Activated CD4-positive, alpha-beta memory T cell treated with anti-CD3 and anti-CD28 coated beads for 36 hours (primary cell): ENCODE data around the gene GAGE12D. TPM values are rescaled to one million over a fixed set of nuclear protein-coding genes. Genes with fewer than 3 reads are reported as not detected.
"Not testable (repeated sequence)": the region's sequence is repeated elsewhere in the genome, so short reads cannot be mapped to it uniquely, and the experiment has no call there.

ENCODE experiments used
- CTCF ChIA-PET: fragments of 350-600 bp; sonication (Branson Sonifier 250); formaldehyde crosslinking; loops from one replicate; lab custom pipeline; 2021; ENCODE audit warnings: antibody characterized with exemption, inconsistent platforms; lab: Charles Lee
- POLR2A ChIA-PET: fragments of 350-600 bp; sonication (Branson Sonifier 250); formaldehyde crosslinking; loops from one replicate; lab custom pipeline; 2021; ENCODE audit warnings: antibody characterized with exemption; lab: Charles Lee
- DNase-seq: peaks from one replicate; pipeline ENCODE4 v3.0.0-alpha.2; 2020
- H3K27ac Mint-ChIP-seq: one replicate; pipeline ENCODE4 v1.8.0; 2021; ENCODE audit warnings: mixed read lengths
- H3K27me3 Mint-ChIP-seq: one replicate; pipeline ENCODE4 v1.8.0; 2021; ENCODE audit warnings: mixed read lengths
- H3K36me3 Mint-ChIP-seq: one replicate; pipeline ENCODE4 v1.8.0; 2021; ENCODE audit warnings: mixed read lengths
- H3K4me1 Mint-ChIP-seq: one replicate; pipeline ENCODE4 v1.8.0; 2021; ENCODE audit warnings: low read depth, mixed read lengths
- H3K4me3 Mint-ChIP-seq: one replicate; pipeline ENCODE4 v1.8.0; 2021; ENCODE audit warnings: mild to moderate bottlenecking, mixed read lengths
- H3K9me3 Mint-ChIP-seq: one replicate; pipeline ENCODE4 v1.8.0; 2021; ENCODE audit warnings: mixed read lengths
- intact Hi-C: fragments of 100-400 bp; cut with micrococcal nuclease; formaldehyde crosslinking; loops from one replicate; pipeline ENCODE4 v1.15.1; 2023
- total RNA-seq, 2 experiments: library from RNA; stranded (reverse); gene quantifications; one replicate each; pipeline ENCODE4 v1.2.3, GENCODE V29; 2021

GAGE12D gene, protein sequence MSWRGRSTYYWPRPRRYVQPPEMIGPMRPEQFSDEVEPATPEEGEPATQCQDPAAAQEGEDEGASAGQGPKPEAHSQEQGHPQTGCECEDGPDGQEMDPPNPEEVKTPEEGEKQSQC
- total RNA-seq: not detected

DNA sequence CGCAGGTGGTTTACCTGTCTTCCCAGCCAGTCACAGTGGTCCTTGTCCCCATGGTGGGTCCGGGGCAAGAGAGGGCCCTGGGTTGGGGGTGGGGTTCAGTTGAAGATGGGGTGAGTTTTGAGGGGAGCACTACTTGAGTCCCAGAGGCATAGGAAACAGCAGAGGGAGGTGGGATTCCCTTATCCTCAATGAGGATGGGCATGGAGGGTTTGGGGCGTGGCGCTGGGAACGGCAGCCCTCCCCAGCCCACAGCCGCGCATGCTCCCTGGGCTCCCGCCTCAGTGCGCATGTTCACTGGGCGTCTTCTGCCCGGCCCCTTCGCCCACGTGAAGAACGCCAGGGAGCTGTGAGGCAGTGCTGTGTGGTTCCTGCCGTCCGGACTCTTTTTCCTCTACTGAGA, at the start of gene GAGE12D:
Gene GAGE12D (plus strand): TSS at position 301 of the 400 bp plus-strand sequence. CDS start 1,155 bp downstream, outside the sequence.
- intact Hi-C loops, H3K27ac Mint-ChIP-seq, POLR2A ChIA-PET: not testable (repeated sequence)

DNA sequence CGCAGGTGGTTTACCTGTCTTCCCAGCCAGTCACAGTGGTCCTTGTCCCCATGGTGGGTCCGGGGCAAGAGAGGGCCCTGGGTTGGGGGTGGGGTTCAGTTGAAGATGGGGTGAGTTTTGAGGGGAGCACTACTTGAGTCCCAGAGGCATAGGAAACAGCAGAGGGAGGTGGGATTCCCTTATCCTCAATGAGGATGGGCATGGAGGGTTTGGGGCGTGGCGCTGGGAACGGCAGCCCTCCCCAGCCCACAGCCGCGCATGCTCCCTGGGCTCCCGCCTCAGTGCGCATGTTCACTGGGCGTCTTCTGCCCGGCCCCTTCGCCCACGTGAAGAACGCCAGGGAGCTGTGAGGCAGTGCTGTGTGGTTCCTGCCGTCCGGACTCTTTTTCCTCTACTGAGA, 9.7 kb upstream of the GAGE12D start, which contains the start of gene GAGE12C:
Gene GAGE12C (plus strand): TSS at position 301 of the 400 bp plus-strand sequence. CDS start 1,155 bp downstream, outside the sequence.
- H3K4me1 Mint-ChIP-seq, POLR2A ChIA-PET, DNase-seq, H3K4me3 Mint-ChIP-seq, H3K27me3 Mint-ChIP-seq, H3K27ac Mint-ChIP-seq, intact Hi-C loops, CTCF ChIA-PET, H3K36me3 Mint-ChIP-seq, H3K9me3 Mint-ChIP-seq: not testable (repeated sequence)

More for the DNA sequence above, at the start of gene GAGE12D:
- H3K27me3 Mint-ChIP-seq, H3K4me3 Mint-ChIP-seq, H3K36me3 Mint-ChIP-seq, H3K4me1 Mint-ChIP-seq, CTCF ChIA-PET, DNase-seq, H3K9me3 Mint-ChIP-seq: not testable (repeated sequence)

DNA sequence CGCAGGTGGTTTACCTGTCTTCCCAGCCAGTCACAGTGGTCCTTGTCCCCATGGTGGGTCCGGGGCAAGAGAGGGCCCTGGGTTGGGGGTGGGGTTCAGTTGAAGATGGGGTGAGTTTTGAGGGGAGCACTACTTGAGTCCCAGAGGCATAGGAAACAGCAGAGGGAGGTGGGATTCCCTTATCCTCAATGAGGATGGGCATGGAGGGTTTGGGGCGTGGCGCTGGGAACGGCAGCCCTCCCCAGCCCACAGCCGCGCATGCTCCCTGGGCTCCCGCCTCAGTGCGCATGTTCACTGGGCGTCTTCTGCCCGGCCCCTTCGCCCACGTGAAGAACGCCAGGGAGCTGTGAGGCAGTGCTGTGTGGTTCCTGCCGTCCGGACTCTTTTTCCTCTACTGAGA, 9.5 kb downstream of the GAGE12D start, which contains the start of gene GAGE12E:
Gene GAGE12E (plus strand): TSS at position 301 of the 400 bp plus-strand sequence. CDS start 1,155 bp downstream, outside the sequence.
- H3K4me1 Mint-ChIP-seq, H3K36me3 Mint-ChIP-seq, CTCF ChIA-PET, POLR2A ChIA-PET, H3K4me3 Mint-ChIP-seq, H3K9me3 Mint-ChIP-seq, H3K27me3 Mint-ChIP-seq, H3K27ac Mint-ChIP-seq, DNase-seq, intact Hi-C loops: not testable (repeated sequence)

DNA sequence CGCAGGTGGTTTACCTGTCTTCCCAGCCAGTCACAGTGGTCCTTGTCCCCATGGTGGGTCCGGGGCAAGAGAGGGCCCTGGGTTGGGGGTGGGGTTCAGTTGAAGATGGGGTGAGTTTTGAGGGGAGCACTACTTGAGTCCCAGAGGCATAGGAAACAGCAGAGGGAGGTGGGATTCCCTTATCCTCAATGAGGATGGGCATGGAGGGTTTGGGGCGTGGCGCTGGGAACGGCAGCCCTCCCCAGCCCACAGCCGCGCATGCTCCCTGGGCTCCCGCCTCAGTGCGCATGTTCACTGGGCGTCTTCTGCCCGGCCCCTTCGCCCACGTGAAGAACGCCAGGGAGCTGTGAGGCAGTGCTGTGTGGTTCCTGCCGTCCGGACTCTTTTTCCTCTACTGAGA, 19.0 kb downstream of the GAGE12D start, which contains the start of gene GAGE12F:
Gene GAGE12F (plus strand): TSS at position 301 of the 400 bp plus-strand sequence. CDS start 1,155 bp downstream, outside the sequence.
- H3K27ac Mint-ChIP-seq: not testable (repeated sequence)

DNA sequence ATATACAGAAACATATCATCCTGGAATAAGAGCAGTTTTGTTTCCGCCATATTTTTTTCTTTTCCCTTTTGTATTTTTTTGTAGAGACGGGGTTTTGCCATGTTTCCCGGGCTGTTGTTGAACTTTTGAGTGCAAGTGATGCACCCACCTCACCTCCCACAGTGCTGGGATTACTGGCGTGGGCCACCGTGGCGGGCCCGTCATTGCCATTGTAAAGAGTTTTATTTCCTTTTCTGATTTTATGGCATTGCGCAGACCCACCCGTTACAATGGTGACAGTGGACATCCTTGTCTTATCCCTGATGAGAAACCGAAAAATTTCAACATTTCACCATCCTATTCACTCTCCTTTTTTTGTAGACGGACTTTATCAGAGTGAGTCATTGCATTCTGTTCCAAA, 27.2 kb downstream of the GAGE12D start:
- H3K4me3 Mint-ChIP-seq, H3K27ac Mint-ChIP-seq, H3K27me3 Mint-ChIP-seq, H3K4me1 Mint-ChIP-seq, CTCF ChIA-PET, H3K9me3 Mint-ChIP-seq, POLR2A ChIA-PET, intact Hi-C loops, DNase-seq, H3K36me3 Mint-ChIP-seq: not testable (repeated sequence)

More for the DNA sequence above, 19.0 kb downstream of the GAGE12D start, which contains the start of gene GAGE12F:
- H3K9me3 Mint-ChIP-seq, CTCF ChIA-PET, H3K4me1 Mint-ChIP-seq, H3K27me3 Mint-ChIP-seq, H3K36me3 Mint-ChIP-seq, DNase-seq, POLR2A ChIA-PET, intact Hi-C loops, H3K4me3 Mint-ChIP-seq: not testable (repeated sequence)

DNA sequence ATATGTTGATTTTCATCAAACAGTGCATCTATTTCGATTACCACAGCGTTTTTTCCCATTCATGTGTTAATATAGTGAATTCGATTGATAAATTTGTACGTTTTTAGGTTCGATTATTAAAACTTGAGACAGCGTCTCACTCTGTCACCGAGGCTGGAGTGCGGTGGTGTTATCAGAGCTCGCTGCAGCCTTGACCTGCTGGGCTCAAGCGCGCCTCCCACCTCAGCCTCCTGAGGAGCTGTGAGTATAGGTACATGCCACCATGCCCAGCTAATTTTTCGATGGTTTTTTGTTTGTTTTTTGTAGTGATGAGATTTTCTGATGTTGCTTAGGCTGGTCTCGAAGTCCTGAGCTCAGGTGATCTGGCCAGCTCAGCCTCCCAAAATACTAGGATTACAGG, 27.6 kb downstream of the GAGE12D start:
- DNase-seq, intact Hi-C loops, H3K27me3 Mint-ChIP-seq, CTCF ChIA-PET, H3K4me1 Mint-ChIP-seq, H3K27ac Mint-ChIP-seq, H3K4me3 Mint-ChIP-seq, H3K36me3 Mint-ChIP-seq, H3K9me3 Mint-ChIP-seq, POLR2A ChIA-PET: not testable (repeated sequence)

DNA sequence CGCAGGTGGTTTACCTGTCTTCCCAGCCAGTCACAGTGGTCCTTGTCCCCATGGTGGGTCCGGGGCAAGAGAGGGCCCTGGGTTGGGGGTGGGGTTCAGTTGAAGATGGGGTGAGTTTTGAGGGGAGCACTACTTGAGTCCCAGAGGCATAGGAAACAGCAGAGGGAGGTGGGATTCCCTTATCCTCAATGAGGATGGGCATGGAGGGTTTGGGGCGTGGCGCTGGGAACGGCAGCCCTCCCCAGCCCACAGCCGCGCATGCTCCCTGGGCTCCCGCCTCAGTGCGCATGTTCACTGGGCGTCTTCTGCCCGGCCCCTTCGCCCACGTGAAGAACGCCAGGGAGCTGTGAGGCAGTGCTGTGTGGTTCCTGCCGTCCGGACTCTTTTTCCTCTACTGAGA, 28.6 kb downstream of the GAGE12D start, which contains the start of gene GAGE12G:
Gene GAGE12G (plus strand): TSS at position 301 of the 400 bp plus-strand sequence. CDS start 1,155 bp downstream, outside the sequence.
- H3K27me3 Mint-ChIP-seq, H3K4me1 Mint-ChIP-seq, H3K9me3 Mint-ChIP-seq, CTCF ChIA-PET, intact Hi-C loops, H3K36me3 Mint-ChIP-seq, H3K4me3 Mint-ChIP-seq, DNase-seq, H3K27ac Mint-ChIP-seq, POLR2A ChIA-PET: not testable (repeated sequence)

DNA sequence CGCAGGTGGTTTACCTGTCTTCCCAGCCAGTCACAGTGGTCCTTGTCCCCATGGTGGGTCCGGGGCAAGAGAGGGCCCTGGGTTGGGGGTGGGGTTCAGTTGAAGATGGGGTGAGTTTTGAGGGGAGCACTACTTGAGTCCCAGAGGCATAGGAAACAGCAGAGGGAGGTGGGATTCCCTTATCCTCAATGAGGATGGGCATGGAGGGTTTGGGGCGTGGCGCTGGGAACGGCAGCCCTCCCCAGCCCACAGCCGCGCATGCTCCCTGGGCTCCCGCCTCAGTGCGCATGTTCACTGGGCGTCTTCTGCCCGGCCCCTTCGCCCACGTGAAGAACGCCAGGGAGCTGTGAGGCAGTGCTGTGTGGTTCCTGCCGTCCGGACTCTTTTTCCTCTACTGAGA, 38.1 kb downstream of the GAGE12D start, which contains the start of gene GAGE12H:
Gene GAGE12H (plus strand): TSS at position 301 of the 400 bp plus-strand sequence. CDS start 1,155 bp downstream, outside the sequence.
- CTCF ChIA-PET, POLR2A ChIA-PET, intact Hi-C loops: not testable (repeated sequence)

DNA sequence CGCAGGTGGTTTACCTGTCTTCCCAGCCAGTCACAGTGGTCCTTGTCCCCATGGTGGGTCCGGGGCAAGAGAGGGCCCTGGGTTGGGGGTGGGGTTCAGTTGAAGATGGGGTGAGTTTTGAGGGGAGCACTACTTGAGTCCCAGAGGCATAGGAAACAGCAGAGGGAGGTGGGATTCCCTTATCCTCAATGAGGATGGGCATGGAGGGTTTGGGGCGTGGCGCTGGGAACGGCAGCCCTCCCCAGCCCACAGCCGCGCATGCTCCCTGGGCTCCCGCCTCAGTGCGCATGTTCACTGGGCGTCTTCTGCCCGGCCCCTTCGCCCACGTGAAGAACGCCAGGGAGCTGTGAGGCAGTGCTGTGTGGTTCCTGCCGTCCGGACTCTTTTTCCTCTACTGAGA, 47.7 kb downstream of the GAGE12D start, which contains the start of gene GAGE2A:
Gene GAGE2A (plus strand): TSS at position 301 of the 400 bp plus-strand sequence. CDS start 1,155 bp downstream, outside the sequence.
- intact Hi-C loops, H3K9me3 Mint-ChIP-seq, CTCF ChIA-PET, H3K4me1 Mint-ChIP-seq, DNase-seq, H3K4me3 Mint-ChIP-seq, H3K27ac Mint-ChIP-seq, H3K36me3 Mint-ChIP-seq, H3K27me3 Mint-ChIP-seq, POLR2A ChIA-PET: not testable (repeated sequence)

More for the DNA sequence above, 38.1 kb downstream of the GAGE12D start, which contains the start of gene GAGE12H:
- not testable (repeated sequence) for H3K27ac Mint-ChIP-seq, H3K27me3 Mint-ChIP-seq, H3K4me3 Mint-ChIP-seq, H3K36me3 Mint-ChIP-seq, DNase-seq, H3K9me3 Mint-ChIP-seq, H3K4me1 Mint-ChIP-seq

DNA sequence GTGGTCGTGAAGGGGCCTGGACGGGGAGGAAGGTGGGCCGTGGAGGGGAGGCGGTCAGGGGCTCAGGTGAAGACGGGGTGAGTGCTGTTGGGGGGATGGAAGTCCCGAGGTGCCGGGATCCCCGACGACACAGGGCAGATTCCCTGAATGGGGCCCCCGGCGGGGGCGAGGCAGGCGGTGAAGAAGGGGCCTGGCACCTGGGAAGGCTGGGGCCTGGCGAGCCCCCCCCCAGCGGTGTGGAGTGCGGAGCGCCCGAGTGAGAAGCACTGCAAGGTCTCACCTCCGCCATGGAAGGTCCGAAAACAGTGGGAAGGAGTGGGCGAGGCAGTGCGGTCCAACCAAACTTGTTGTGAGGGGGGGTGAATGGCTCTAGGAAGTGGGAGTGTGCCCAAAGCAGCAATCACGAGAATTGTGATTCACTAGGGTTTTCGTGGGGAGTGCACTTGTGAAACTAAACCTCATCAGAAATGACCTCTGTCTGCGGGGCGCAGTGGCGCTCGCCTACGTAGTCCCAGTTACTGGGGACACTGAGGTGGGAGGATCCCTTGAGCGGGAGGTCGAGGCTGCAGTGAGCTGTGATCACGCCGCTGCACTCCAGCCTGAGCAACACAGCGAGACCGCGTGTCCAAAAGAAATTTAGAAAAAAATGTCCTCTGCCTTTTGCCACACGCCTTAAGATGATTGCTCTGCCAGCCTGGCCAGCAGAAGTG, 48.4 kb downstream of the GAGE12D start:
- H3K4me1 Mint-ChIP-seq, H3K27me3 Mint-ChIP-seq, POLR2A ChIA-PET, intact Hi-C loops, DNase-seq, H3K9me3 Mint-ChIP-seq, H3K36me3 Mint-ChIP-seq, CTCF ChIA-PET, H3K4me3 Mint-ChIP-seq, H3K27ac Mint-ChIP-seq: not testable (repeated sequence)

DNA sequence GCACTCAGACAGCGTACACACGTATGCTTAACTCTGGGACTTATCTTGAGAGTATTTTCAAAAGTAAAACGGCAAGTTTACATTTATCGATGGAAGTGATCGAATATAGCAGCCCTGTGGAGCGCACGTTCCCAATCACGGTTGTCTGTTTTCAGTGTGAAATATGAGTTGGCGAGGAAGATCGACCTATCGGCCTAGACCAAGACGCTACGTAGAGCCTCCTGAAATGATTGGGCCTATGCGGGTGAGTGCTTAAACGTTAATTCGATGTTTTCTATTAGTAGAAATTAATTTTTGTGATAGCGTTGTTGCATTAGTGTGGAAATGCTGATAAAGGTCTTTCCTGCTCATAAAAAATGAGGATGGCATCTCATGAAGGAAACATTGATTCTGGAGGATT, 49.0 kb downstream of the GAGE12D start:
- H3K36me3 Mint-ChIP-seq, POLR2A ChIA-PET, H3K4me3 Mint-ChIP-seq, intact Hi-C loops, DNase-seq, CTCF ChIA-PET, H3K27ac Mint-ChIP-seq, H3K4me1 Mint-ChIP-seq, H3K27me3 Mint-ChIP-seq, H3K9me3 Mint-ChIP-seq: not testable (repeated sequence)
